Heart right ventricle (tissue), 16 donors: Measurements from ENCODE around the gene NUDT16L1. TPM values are rescaled to one million over a fixed set of nuclear protein-coding genes. Genes with fewer than 3 reads are reported as not detected.
"Not testable (repeated sequence)": the region's sequence is repeated elsewhere in the genome, so short reads cannot be mapped to it uniquely, and the experiment has no call there.

Source experiments
- ATAC-seq, 8 donors: fragments of 200-7000 bp; cut with Tn5 transposase; one replicate each; pipeline ENCODE4 v1.9.1; 2020; ENCODE audit warnings: mild to moderate bottlenecking in 8 of 8, moderate library complexity in 8 of 8, moderate number of reproducible peaks in 1 of 8
- DNase-seq, 2 donors: peaks; one replicate each; pipeline ENCODE4 v3.0.0-alpha.2; 2020
- H3K27ac ChIP-seq, 10 donors: fragments of 200-600 bp; sonication (generic) in 2 of 10; one replicate each; pipeline versions ENCODE4 v1.5.0 to v1.8.0; 2020 to 2022; ENCODE audit warnings: mild to moderate bottlenecking in 3 of 10
- H3K27me3 ChIP-seq, 7 donors: fragments of 200-600 bp; one replicate each; pipeline ENCODE4 v1.8.0; 2021 to 2022; ENCODE audit warnings: mild to moderate bottlenecking in 2 of 7
- H3K36me3 ChIP-seq, 9 donors: fragments of 200-600 bp; sonication (generic) in 1 of 9; one replicate each; pipeline versions ENCODE4 v1.5.0 to v1.8.0; 2020 to 2022; ENCODE audit warnings: mild to moderate bottlenecking in 2 of 9
- H3K4me1 ChIP-seq, 9 donors: fragments of 200-600 bp; sonication (generic) in 1 of 9; one replicate each; pipeline versions ENCODE4 v1.5.0 to v1.8.0; 2020 to 2022; ENCODE audit warnings: mild to moderate bottlenecking in 4 of 9
- H3K4me3 ChIP-seq, 10 donors: fragments of 200-600 bp; sonication (generic) in 2 of 10; one replicate each; pipeline versions ENCODE4 v1.5.0 to v1.8.0; 2020 to 2022; ENCODE audit warnings: mild to moderate bottlenecking in 7 of 10, moderate library complexity in 2 of 10
- H3K9me3 ChIP-seq, 11 donors: fragments of 200-600 bp in 10 of 11; sonication (generic) in 2 of 11; one replicate each; pipeline versions ENCODE4 v1.5.0 to v1.8.0; 2013 to 2022; ENCODE audit warnings: mild to moderate bottlenecking in 2 of 11, control low read depth in 1 of 11, moderate library complexity in 1 of 11
- CTCF ChIP-seq, 9 donors: fragments of 200-600 bp; sonication (generic) in 2 of 9; IDR thresholded peaks; one replicate each; pipeline versions ENCODE4 v1.5.0 to v1.8.0; 2021 to 2022; ENCODE audit warnings: antibody characterized with exemption in 9 of 9, mild to moderate bottlenecking in 5 of 9, moderate library complexity in 1 of 9
- WGBS, 2 donors: extraction: QIAGEN DNeasy Blood & Tissue Kit; methylation state at CpG; one replicate each; pipeline ENCODE4 v1.1.7; 2013; ENCODE audit warnings: inconsistent platforms in 1 of 2; 5-methylcytosine and 5-hydroxymethylcytosine counted together
- intact Hi-C, 10 donors: fragments of 100-400 bp; cut with DNase I; formaldehyde crosslinking; loops; one replicate each; pipeline versions ENCODE4 v1.11.1 to v1.14.2; 2022
- polyA plus RNA-seq, 2 donors: library from polyadenylated mRNA; stranded (reverse); fragments of 200-250 nt; gene quantifications; one replicate each; pipeline ENCODE4 v1.2.3, GENCODE V29; 2013
- total RNA-seq, 10 donors: library from RNA; stranded (reverse); fragmentation: NEBNext Ultra II Directional in 3 of 10; extraction: Animal tissue kit (Norgen Biotek cat#: 25700) in 3 of 10; gene quantifications; one replicate each; pipeline versions ENCODE4 v1.2.1 to v1.2.4, GENCODE V29; 2021 to 2023
- donor health status: Arrhythmogenic right ventricular cardiomyopathy.
- donor health status: ischemic (EF 13 %, LVEDD 7.1; RV severe dilation, severe dysfunction).
- donor health status: healthy with polysubstance abuse.
- donor health status: DM: no; HTN: yes; CAD: no.
- donor health status: DM: no; HTN: no; CAD: no.
- donor health status: ischemic (EF 25% LVEDD 6.9; RV normal size, moderate dysfunction).
- donor health status: ischemic (EF 25% LVEDD 5.7; RV mildly dilated, moderate dysfunction).
- donor health status: healthy.
- donor health status: DM: yes; HTN: yes; CAD: no.
- donor health status: Ischemic cardiomyopathy.
- donor health status: ischemic (EF 35%, LVEDD 5.7; RV mildly dilated, moderate dysfunction).
- donor health status: nonischemic (EF 11% LVEDD 7.7; RV severe dilation, severe dysfunction).
- donor health status: DM: yes; HTN: yes; CAD: no.
- donor health status: PGD.
- donor health status: ischemic (EF 29% LVEDD 5.4; RV normal size, mild dysfunction).
- donor health status: nonischemic (EF 23%, LVEDD 6.1; RV moderate dilation, normal function).

NUDT16L1 gene
- total and polyA plus RNA-seq, 12 donors = 25.4 to 65.7 (median 47.0) TPM

GRCh38 chr16:4648917-4649316 lies 44.4 kb upstream of the NUDT16L1 start:
- H3K9me3 ChIP-seq = no peaks in the 10 kb centered on the region
- H3K27ac ChIP-seq = no peak overlapping the region
- H3K4me1 ChIP-seq = peaks cover 0 to 10% (median 0%) of the 10 kb centered on the region in 9 donors
- ATAC-seq = peak in 1 of 8 donors; percentile 10
- intact Hi-C loops = no loop called here
- 95 to 98% methylated on average over 13 of the region's 13 CpGs for WGBS, 2 donors
- H3K36me3 ChIP-seq = peaks cover 0 to 74% (median 20%) of the 10 kb centered on the region in 9 donors
- no peak for TF ChIP-seq CTCF (IDR thresholded peaks at IDR 0.05)
- H3K27me3 ChIP-seq = no peaks in the 10 kb centered on the region
- no peak for DNase-seq
- H3K4me3 ChIP-seq = no peak overlapping the region

GRCh38 chr16:4649744-4650442 lies 43.5 kb upstream of the NUDT16L1 start:
- ATAC-seq (peak in 1 of 8 donors; percentile 6), DNase-seq (no peak)
- WGBS, 2 donors = 93 to 95% methylated on average over 25 of the region's 25 CpGs
- intact Hi-C loops = no loop called here
- Histone ChIP-seq H3K27me3 (no peaks in the 10 kb centered on the region), H3K9me3 (no peaks in the 10 kb centered on the region), H3K36me3 (peaks cover 0 to 75% (median 30%) of the 10 kb centered on the region in 9 donors), H3K27ac (peak overlapping the region in 1 of 10 donors; percentile 48), H3K4me3 (no peak overlapping the region), H3K4me1 (peaks cover 0 to 10% (median 0%) of the 10 kb centered on the region in 9 donors)
- TF ChIP-seq CTCF (IDR thresholded peaks at IDR 0.05) = no peak

DNA sequence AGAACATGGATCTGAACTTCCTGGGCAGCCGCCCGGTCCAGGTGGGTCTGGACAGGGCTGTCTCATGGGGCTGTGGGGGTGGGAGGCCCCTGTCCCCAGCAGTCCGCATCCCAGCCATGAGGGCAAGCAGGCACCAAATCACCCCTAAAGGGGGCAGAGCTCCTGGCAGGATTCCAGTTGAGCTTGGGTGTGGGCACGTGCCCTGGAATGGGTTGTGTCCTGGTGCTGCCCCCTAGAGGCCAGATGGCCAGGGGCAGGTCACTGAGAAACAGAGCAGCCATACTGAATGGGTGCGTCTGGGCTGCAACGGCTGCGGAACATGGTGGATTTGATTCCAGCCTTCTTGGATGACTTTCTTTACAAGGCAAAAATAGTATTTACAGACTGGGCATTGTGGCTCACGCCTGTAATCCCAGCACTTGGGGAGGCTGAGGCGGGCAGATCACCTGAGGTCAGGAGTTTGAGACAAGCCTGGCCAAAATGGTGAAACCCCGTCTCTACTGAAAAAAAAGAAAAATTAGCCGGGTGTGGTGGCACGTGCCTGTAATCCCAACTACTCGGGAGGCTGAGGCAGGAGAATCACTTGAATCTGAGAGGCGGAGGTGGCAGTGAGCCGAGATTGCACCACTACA lies 42.8 kb upstream of the NUDT16L1 start:
- H3K36me3 ChIP-seq = peaks cover 0 to 79% (median 34%) of the 10 kb centered on the region in 9 donors
- intact Hi-C loops, H3K4me1 ChIP-seq, H3K27me3 ChIP-seq, H3K9me3 ChIP-seq, H3K4me3 ChIP-seq: not testable (repeated sequence)
- peak in 5 of 8 donors; percentile 41 to 49 (median 48) for ATAC-seq
- DNase-seq = peak in 1 of 2 donors; percentile 58
- WGBS, 2 donors = 87 to 88% methylated on average over 15 of the region's 15 CpGs
- peak; percentile 40 to 92 (median 67) for TF ChIP-seq CTCF (IDR thresholded peaks at IDR 0.05)
- peak overlapping the region in 1 of 10 donors; percentile 48 for H3K27ac ChIP-seq

DNA sequence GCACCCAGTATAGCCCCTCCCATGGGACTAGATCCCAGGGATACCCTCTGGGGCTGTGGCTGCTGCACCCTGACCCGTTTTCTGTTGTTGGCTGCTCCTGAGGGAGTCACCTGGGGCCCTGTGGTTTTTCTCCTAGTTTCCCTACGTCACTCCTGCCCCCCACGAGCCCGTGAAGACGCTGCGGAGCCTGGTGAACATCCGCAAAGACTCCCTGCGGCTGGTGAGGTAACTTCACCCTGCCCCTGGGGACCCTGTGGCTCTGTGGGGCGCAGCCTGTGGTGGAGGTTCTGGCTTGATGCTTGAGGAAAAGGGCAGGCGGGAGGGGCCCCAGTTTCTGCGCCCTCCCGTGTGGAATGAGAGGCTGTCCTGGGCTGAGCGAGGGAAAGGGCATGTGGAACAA lies 41.5 kb upstream of the NUDT16L1 start:
- intact Hi-C loops = no loop called here
- H3K4me1 ChIP-seq = peaks cover 0 to 10% (median 0%) of the 10 kb centered on the region in 9 donors
- no peaks in the 10 kb centered on the region for H3K27me3 ChIP-seq
- WGBS, 2 donors = 95% methylated on average over 13 of the region's 13 CpGs
- no peaks in the 10 kb centered on the region for H3K9me3 ChIP-seq
- ATAC-seq (no peak), DNase-seq (no peak)
- no peak for TF ChIP-seq CTCF (IDR thresholded peaks at IDR 0.05)
- no peak overlapping the region for H3K4me3 ChIP-seq
- peaks cover 0 to 79% (median 37%) of the 10 kb centered on the region in 9 donors for H3K36me3 ChIP-seq
- no peak overlapping the region for H3K27ac ChIP-seq
